ENCODE results near the gene STING1.
A peak's percentile ranks its signal among the peaks of the same experiment; 100 is the strongest.
"Not testable (repeated sequence)": the region's sequence is repeated elsewhere in the genome, so short reads cannot be mapped to it uniquely, and the experiment has no call there.

The STING1 gene

GRCh38 chr5:139461698-139462097 lies 20.9 kb downstream of the STING1 start:
- no peak for DNase-seq

DNA sequence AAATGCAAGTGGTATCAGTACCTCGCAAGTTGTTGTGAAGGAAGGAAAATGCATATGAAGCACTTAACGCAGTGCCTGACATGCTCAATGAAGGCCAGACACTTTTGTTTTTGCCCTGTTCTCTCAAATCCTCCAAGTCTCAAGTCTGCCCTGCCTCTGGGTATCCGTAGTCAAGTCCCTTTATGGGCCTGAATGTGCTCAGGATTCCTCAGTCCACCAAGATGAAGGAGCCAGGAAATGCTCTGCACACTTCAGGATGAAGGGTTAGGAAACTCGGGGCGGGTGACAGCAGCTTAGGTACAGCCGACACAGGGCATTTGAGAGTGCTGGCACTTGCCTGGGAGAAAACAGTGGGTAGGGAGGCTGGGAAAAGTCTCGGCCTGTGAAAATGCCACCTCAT lies 21.4 kb downstream of the STING1 start:
- DNase-seq: no peak

GRCh38 chr5:139460455-139460854 lies 22.1 kb downstream of the STING1 start:
- no peak for DNase-seq

DNA sequence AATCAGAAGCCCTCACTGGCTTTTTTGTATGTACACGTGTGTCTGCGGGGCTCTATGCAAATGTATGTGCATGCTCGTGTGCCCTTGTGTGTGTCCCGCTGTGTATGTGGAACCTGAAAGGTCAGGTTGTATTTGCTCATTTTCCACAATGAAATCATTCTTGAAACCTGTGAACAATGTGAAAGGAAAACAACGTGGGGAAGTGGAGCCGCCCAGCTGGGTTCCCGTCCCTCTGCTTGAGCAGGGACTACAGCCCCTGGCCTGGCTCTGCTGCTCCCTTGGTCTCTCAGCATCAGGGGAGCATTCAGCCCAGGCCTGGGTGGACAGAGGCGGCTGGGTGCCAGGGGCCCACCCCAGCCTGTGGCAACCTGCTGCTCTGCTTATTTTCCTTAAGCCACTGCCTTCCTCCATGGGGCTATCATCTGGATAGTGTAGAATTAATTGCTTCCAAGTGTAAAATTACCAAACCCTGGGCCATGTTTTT lies 23.1 kb downstream of the STING1 start:
- no peak for DNase-seq

- DNase-seq: peak; percentile 81 to 83
Observed at GRCh38 chr5:139458580-139459407, 23.8 kb downstream of the STING1 start.

DNA sequence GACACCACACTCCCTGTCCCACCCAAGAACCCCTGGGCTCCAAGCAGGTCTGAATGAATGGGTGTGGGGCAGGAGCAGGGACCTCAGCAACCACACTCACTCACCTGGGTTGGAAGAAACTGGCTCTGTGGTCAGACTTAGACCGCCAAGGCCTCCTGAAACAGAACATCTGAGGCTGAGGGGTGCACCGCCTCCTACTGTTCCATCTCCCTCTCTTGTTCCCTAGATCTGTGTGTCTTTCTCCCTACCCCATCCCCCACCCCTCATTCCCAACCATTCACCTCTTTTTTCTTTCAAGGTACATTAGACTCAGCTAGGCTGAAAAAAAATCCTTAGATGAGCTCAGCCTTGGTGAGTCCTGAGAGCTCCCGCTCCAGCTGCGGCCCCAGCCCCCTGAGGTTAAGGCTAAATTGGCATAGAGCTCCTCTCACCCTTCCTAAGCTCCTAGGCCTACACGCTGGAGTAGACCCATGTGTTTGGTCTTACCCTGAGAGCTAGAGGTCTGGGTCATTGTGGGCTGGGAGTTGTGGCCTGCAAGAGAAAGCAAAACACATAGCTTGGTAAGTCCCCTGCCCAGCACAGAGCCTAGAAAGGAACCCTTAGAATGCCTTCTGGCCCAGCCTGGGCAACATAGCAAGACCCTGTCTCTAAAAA lies 24.8 kb downstream of the STING1 start:
- no peak for DNase-seq

DNA sequence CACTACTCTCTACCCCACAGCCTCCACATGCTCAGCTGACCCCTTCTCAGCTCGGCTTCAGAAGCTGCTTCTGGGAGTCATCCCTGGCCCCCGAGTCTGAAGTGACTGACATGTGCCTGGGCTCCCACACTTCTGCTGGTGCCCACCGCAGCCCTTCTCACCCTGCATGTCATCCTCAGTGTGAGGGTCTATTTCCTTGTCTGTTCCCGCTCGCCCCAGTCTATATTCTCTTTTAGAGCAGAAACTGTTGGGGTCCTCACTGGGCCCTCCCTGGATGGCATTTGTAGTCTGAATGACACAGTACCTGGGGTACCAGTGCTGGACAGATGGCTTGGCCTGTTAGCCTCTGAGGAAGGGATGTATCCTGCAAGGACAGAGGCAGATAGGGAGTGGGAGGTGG lies 25.3 kb downstream of the STING1 start:
- no peak for DNase-seq

- DNase-seq: no peak
Observed at GRCh38 chr5:139456776-139457175, 25.8 kb downstream of the STING1 start.

GRCh38 chr5:139454568-139455290 lies 27.8 kb downstream of the STING1 start:
- DNase-seq: no peak

GRCh38 chr5:139453683-139454567 lies 28.6 kb downstream of the STING1 start:
- DNase-seq: peak; percentile 56 to 62

DNA sequence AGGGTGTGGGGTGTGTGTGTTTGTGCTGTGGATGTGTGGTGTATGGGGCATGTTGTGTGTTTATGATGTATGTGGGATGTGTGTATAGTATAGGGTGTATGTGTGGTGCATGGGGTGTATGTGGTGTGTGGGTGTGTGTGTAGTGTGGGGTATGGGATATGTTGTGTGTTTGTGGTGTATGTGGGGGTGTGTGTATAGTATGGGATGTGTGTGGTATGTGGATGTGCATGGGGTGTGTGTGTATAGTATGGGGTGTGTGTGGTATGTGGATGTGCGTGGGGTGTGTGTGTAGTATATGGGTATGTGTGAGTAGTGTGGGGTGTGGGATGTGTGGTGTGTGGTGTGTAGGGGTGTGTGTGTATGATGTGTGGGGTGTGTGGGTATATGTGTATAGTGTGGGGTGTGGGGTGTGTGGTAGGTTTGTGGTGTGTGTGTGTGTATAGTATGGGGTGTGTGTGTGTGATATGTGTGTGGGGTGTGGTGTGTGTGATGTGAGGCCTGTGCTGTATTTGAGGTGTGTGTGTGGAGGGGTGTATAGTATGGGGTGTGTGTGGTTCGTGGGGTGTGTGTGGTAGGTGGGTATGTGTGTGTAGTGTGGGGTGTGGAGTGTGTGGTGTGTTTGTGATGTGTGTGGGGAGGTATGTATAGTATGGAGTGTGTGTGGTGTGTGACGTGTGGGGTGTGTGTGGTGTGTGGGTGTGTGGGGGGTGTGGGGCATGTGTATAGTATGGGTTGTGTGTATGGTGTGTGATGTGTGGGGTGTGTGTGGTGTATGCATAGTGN lies 30.5 kb downstream of the STING1 start:
- no peak for DNase-seq

GRCh38 chr5:139451176-139451575 lies 31.4 kb downstream of the STING1 start:
- DNase-seq: no peak

- no peak for DNase-seq
Observed at GRCh38 chr5:139446956-139447779, 35.4 kb downstream of the STING1 start.

- DNase-seq: no peak
Observed at GRCh38 chr5:139445325-139446170, 37.0 kb downstream of the STING1 start.

- DNase-seq: no peak
Observed at GRCh38 chr5:139443831-139444453, 38.6 kb downstream of the STING1 start.

GRCh38 chr5:139440416-139440815 lies 42.1 kb downstream of the STING1 start:
- not testable (repeated sequence) for DNase-seq

- DNase-seq: peak; percentile 90 to 92
Observed at GRCh38 chr5:139439013-139439903, 43.3 kb downstream of the STING1 start, which contains the start of gene DNAJC18. Gene DNAJC18 (minus strand): TSS chr5:139439525. CDS start chr5:139439445, 80 bp downstream.

- DNase-seq: no peak
Observed at GRCh38 chr5:139438707-139439012, 43.9 kb downstream of the STING1 start.
